H1 (cell line): ENCODE data around the gene RPTOR. TPM values are rescaled to one million over a fixed set of nuclear protein-coding genes. Genes with fewer than 3 reads are reported as not detected.

Experiments used
- CTCF ChIA-PET: fragments of 300-600 bp; sonication (Branson Sonifier 250); formaldehyde crosslinking; loops from one replicate; lab custom pipeline; 2021; ENCODE audit not compliant: partially characterized antibody; lab: Charles Lee
- POLR2A ChIA-PET: fragments of 300-600 bp; sonication (Branson Sonifier 250); formaldehyde crosslinking; loops from one replicate; lab custom pipeline; 2021; ENCODE audit warnings: inconsistent platforms; ENCODE audit not compliant: partially characterized antibody; lab: Charles Lee
- DNase-seq, 2 experiments: peaks; one replicate each; pipeline versions ENCODE4 v3.0.0 to v3.0.0-alpha.2; 2010 to 2022; ENCODE audit warnings: low spot score in 2 of 2, low read depth in 1 of 2, mixed read lengths in 1 of 2
- FAIRE-seq: peaks from 2 replicates; lab custom pipeline; 2011; peaks lifted over from hg19 to GRCh38; lab: Jason Lieb, UNC
- H2AFZ ChIP-seq: 2 replicates; pipeline ENCODE4 v1.8.1; 2012; ENCODE audit warnings: low read length, inconsistent platforms
- H2AK5ac ChIP-seq: 2 replicates; pipeline ENCODE4 v1.6.1; 2013; ENCODE audit warnings: low read depth, low read length
- H2BK120ac ChIP-seq: replicated peaks from 2 replicates; pipeline ENCODE3; 2013; ENCODE audit warnings: low read depth, low read length, inconsistent platforms
- H2BK12ac ChIP-seq: 2 replicates; pipeline ENCODE4 v1.6.1; 2013; ENCODE audit warnings: low read depth, low read length
- H2BK15ac ChIP-seq: 2 replicates; pipeline ENCODE4 v1.6.1; 2013; ENCODE audit warnings: low read length
- H2BK20ac ChIP-seq: 2 replicates; pipeline ENCODE4 v1.6.1; 2013; ENCODE audit warnings: low read length
- H2BK5ac ChIP-seq: 2 replicates; pipeline ENCODE4 v1.6.1; 2013; ENCODE audit warnings: low read depth, low read length
- H3K14ac ChIP-seq: 2 replicates; pipeline ENCODE4 v1.6.1; 2013; ENCODE audit warnings: inconsistent platforms; ENCODE audit not compliant: insufficient read length
- H3K18ac ChIP-seq: 2 replicates; pipeline ENCODE4 v1.6.1; 2013; ENCODE audit warnings: low read length; ENCODE audit errors: extremely low read depth
- H3K23ac ChIP-seq: 2 replicates; pipeline ENCODE4 v1.6.1; 2013; ENCODE audit warnings: inconsistent platforms; ENCODE audit not compliant: insufficient read length
- H3K23me2 ChIP-seq: 2 replicates; pipeline ENCODE4 v1.6.1; 2013; ENCODE audit warnings: low read depth, low read length
- H3K27ac ChIP-seq: 2 replicates; pipeline ENCODE4 v1.6.1; 2011; ENCODE audit warnings: low read depth, low read length, inconsistent platforms
- H3K27me3 ChIP-seq, 4 experiments: replicated peaks in 1 of 4; 1 replicate in 1 of 4; 2 replicates in 3 of 4; pipeline versions ENCODE4 v1.6.1 to v1.8.1; 2011 to 2013; ENCODE audit warnings: low read length in 3 of 4, mild to moderate bottlenecking in 3 of 4, inconsistent platforms in 2 of 4, mixed read lengths in 2 of 4, moderate library complexity in 1 of 4; ENCODE audit not compliant: control insufficient read depth in 3 of 4, insufficient read depth in 3 of 4; ENCODE audit errors: extremely low read depth in 1 of 4
- H3K36me3 ChIP-seq, 4 experiments: 2 replicates each; pipeline versions ENCODE4 v1.6.1 to v1.8.1; 2011 to 2013; ENCODE audit warnings: mild to moderate bottlenecking in 4 of 4, low read length in 3 of 4, moderate library complexity in 2 of 4, control low read depth in 1 of 4, inconsistent platforms in 1 of 4; ENCODE audit not compliant: insufficient read depth in 4 of 4, control insufficient read depth in 2 of 4
- H3K4ac ChIP-seq: replicated peaks from 2 replicates; pipeline ENCODE3; 2013; ENCODE audit warnings: low read length, low read depth, mixed read lengths, inconsistent platforms; ENCODE audit not compliant: insufficient read length
- H3K4me1 ChIP-seq, 4 experiments: replicated peaks in 1 of 4; 1 replicate in 1 of 4; 2 replicates in 3 of 4; pipeline versions ENCODE4 v1.6.1 to v1.8.1; 2011 to 2013; ENCODE audit warnings: low read length in 3 of 4, inconsistent platforms in 2 of 4, mixed read lengths in 1 of 4; ENCODE audit not compliant: insufficient read depth in 4 of 4, control insufficient read depth in 3 of 4
- H3K4me2 ChIP-seq, 2 experiments: 2 replicates each; pipeline versions ENCODE4 v1.6.1 to v1.8.1; 2011 to 2013; ENCODE audit warnings: low read depth in 2 of 2, low read length in 2 of 2, control low read depth in 1 of 2, inconsistent platforms in 1 of 2, mild to moderate bottlenecking in 1 of 2; ENCODE audit not compliant: insufficient read depth in 1 of 2
- H3K4me3 ChIP-seq, 4 experiments: fragments of 200-600, 300-600 bp in 1 of 4; sonication (generic), shearing (Covaris generic), sonication (Bioruptor Twin) in 1 of 4; 2 replicates each; pipeline versions ENCODE4 v1.5.1 to v1.8.1; 2011 to 2016; ENCODE audit warnings: low read length in 4 of 4, low read depth in 3 of 4, control low read depth in 2 of 4, inconsistent platforms in 2 of 4, mild to moderate bottlenecking in 2 of 4, mixed read lengths in 1 of 4, moderate library complexity in 1 of 4; ENCODE audit not compliant: insufficient read depth in 2 of 4; ENCODE audit errors: extremely low read depth in 1 of 4
- H3K56ac ChIP-seq: replicated peaks from 2 replicates; pipeline ENCODE3; 2013; ENCODE audit warnings: low read depth, mild to moderate bottlenecking, mixed read lengths, low read length, inconsistent platforms; ENCODE audit not compliant: insufficient read length
- H3K79me1 ChIP-seq: 2 replicates; pipeline ENCODE4 v1.6.1; 2013; ENCODE audit warnings: low read depth, low read length, control low read depth
- H3K79me2 ChIP-seq, 2 experiments: 2 replicates each; pipeline versions ENCODE4 v1.6.1 to v1.8.1; 2012 to 2013; ENCODE audit warnings: low read length in 2 of 2, mild to moderate bottlenecking in 2 of 2, inconsistent platforms in 1 of 2; ENCODE audit not compliant: insufficient read depth in 2 of 2, control insufficient read depth in 1 of 2
- H3K9ac ChIP-seq, 4 experiments: replicated peaks in 1 of 4; 1 replicate in 1 of 4; 2 replicates in 3 of 4; pipeline versions ENCODE4 v1.6.1 to v1.8.1; 2011 to 2013; ENCODE audit warnings: low read depth in 3 of 4, low read length in 3 of 4, control low read depth in 2 of 4, mild to moderate bottlenecking in 2 of 4, moderate library complexity in 2 of 4, inconsistent platforms in 1 of 4; ENCODE audit errors: extremely low read depth in 1 of 4
- H3K9me3 ChIP-seq, 2 experiments: 2 replicates each; pipeline versions ENCODE4 v1.6.1 to v1.8.1; 2012 to 2013; ENCODE audit warnings: mild to moderate bottlenecking in 2 of 2, moderate library complexity in 2 of 2, control low read depth in 1 of 2, inconsistent platforms in 1 of 2, low read depth in 1 of 2, low read length in 1 of 2, mixed read lengths in 1 of 2; ENCODE audit not compliant: insufficient read depth in 2 of 2
- H4K20me1 ChIP-seq, 2 experiments: replicated peaks in 1 of 2; 2 replicates each; pipeline versions ENCODE3 to v1.8.1; 2011 to 2013; ENCODE audit warnings: inconsistent platforms in 2 of 2, low read length in 2 of 2, mild to moderate bottlenecking in 1 of 2; ENCODE audit not compliant: insufficient read depth in 2 of 2, control insufficient read depth in 1 of 2
- H4K5ac ChIP-seq: 2 replicates; pipeline ENCODE4 v1.6.1; 2013; ENCODE audit warnings: low read length, low read depth, mixed read lengths, inconsistent platforms; ENCODE audit not compliant: insufficient read length
- H4K8ac ChIP-seq: 2 replicates; pipeline ENCODE4 v1.8.0; 2013; ENCODE audit warnings: mild to moderate bottlenecking, moderate library complexity, low read length, inconsistent platforms; ENCODE audit not compliant: insufficient read depth; ENCODE audit errors: extremely low read depth
- H4K91ac ChIP-seq: replicated peaks from 2 replicates; pipeline ENCODE3; 2013; ENCODE audit warnings: low read length, mixed read lengths, inconsistent platforms; ENCODE audit not compliant: insufficient read length
- BCL11A ChIP-seq, 2 experiments: IDR thresholded peaks; one replicate each; pipeline ENCODE4 v1.6.1; 2011; ENCODE audit warnings: low read depth in 2 of 2, low read length in 2 of 2, mild to moderate bottlenecking in 2 of 2
- CBX5 ChIP-seq: fragments of 300-800, 300-1000 bp; sonication (generic); IDR thresholded peaks from 2 replicates; pipeline ENCODE4 v1.7.1; 2016; ENCODE audit warnings: antibody characterized with exemption, low read length, low read depth
- HDAC2 ChIP-seq, 2 experiments: fragments of 300-600 bp in 1 of 2; sonication (generic) in 1 of 2; IDR thresholded peaks; 2 replicates each; pipeline ENCODE4 v1.6.1; 2011 to 2012; ENCODE audit warnings: low read depth in 2 of 2, low read length in 2 of 2, mild to moderate bottlenecking in 2 of 2, moderate library complexity in 2 of 2, borderline replicate concordance in 1 of 2, inconsistent platforms in 1 of 2
- KDM5A ChIP-seq: fragments of 200-600 bp; IDR thresholded peaks from 2 replicates; pipeline ENCODE4 v1.7.1; 2012; ENCODE audit warnings: mild to moderate bottlenecking, low read length, inconsistent platforms, mixed read lengths
- POLR2AphosphoS5 ChIP-seq: IDR thresholded peaks from 2 replicates; pipeline ENCODE4 v1.6.1; 2011; ENCODE audit warnings: low read depth, low read length
- RBBP5 ChIP-seq: IDR thresholded peaks from 2 replicates; pipeline ENCODE4 v1.7.1; 2012; ENCODE audit warnings: low read depth, mild to moderate bottlenecking, inconsistent platforms, low read length, moderate library complexity, borderline replicate concordance
- SP2 ChIP-seq: IDR thresholded peaks from 2 replicates; pipeline ENCODE4 v1.6.1; 2012; ENCODE audit warnings: mild to moderate bottlenecking, low read length, inconsistent platforms
- TAF1 ChIP-seq: IDR thresholded peaks from 2 replicates; pipeline ENCODE4 v1.6.1; 2011; ENCODE audit warnings: mild to moderate bottlenecking, low read depth, low read length
- TAF7 ChIP-seq: optimal IDR thresholded peaks from 2 replicates; pipeline ENCODE3; 2011; ENCODE audit warnings: low read depth, mild to moderate bottlenecking, inconsistent platforms, low read length, moderate library complexity, borderline replicate concordance
- TBP ChIP-seq: IDR thresholded peaks from 2 replicates; pipeline ENCODE4 v1.6.1; 2011; ENCODE audit warnings: low read depth, low read length, improper control_type of control experiment
- YY1 ChIP-seq: IDR thresholded peaks from 2 replicates; pipeline ENCODE4 v1.6.1; 2011; ENCODE audit warnings: low read depth, mild to moderate bottlenecking, low read length
- WGBS, 2 experiments: shearing (Covaris generic) in 1 of 2; methylation state at CpG; one replicate each; pipeline versions ENCODE4 v1.1.6 to v1.1.7; 2013 to 2015; ENCODE audit warnings: low lambda C conversion rate in 2 of 2, mixed read lengths in 2 of 2, inconsistent platforms in 1 of 2, low coverage in 1 of 2, missing lambda C conversion rate in 1 of 2; ENCODE audit not compliant: insufficient replicate concordance in 2 of 2, insufficient coverage in 1 of 2, insufficient read length in 1 of 2; ENCODE audit errors: extremely low coverage in 1 of 2, missing lambda C conversion rate in 1 of 2; 5-methylcytosine and 5-hydroxymethylcytosine counted together
- polyA plus RNA-seq, 7 experiments: library from polyadenylated mRNA; depleted of rRNA in 3 of 7; stranded (reverse) in 5 of 7; unstranded in 2 of 7; fragments of >200 nt in 5 of 7; fragments of 200-250 nt in 2 of 7; gene quantifications; 1 replicate in 5 of 7; 2 replicates in 1 of 7; 4 replicates in 1 of 7; pipeline versions ENCODE4 v1.2.1 to v1.2.3, GENCODE V29; 2011 to 2013; ENCODE audit warnings: missing spikeins in 2 of 7, mixed read lengths in 2 of 7
- total RNA-seq: library from RNA; stranded (reverse); fragmentation: NEBNext Ultra II Directional; extraction: Animal tissue kit (Norgen Biotek cat#: 25700); gene quantifications from 2 replicates; pipeline ENCODE4 v1.2.1, GENCODE V29; 2021
- TF ChIP-seq, protein P1 (sequence below), 3 experiments: IDR thresholded peaks; 1 replicate in 2 of 3; 2 replicates in 1 of 3; pipeline versions ENCODE4 v1.5.1 to v1.6.1; 2011; ENCODE audit warnings: low read length in 3 of 3, mild to moderate bottlenecking in 3 of 3, inconsistent platforms in 2 of 3, low read depth in 1 of 3, moderate library complexity in 1 of 3; ENCODE audit not compliant: insufficient read depth in 1 of 3; ENCODE audit errors: control extremely low read depth in 1 of 3

RPTOR gene
- total and polyA plus RNA-seq, 2 of the 8 experiments (the other 6 are each of a cell fraction or from before 2014, with no cell fraction given) = 6.9 to 28.7 TPM

DNA sequence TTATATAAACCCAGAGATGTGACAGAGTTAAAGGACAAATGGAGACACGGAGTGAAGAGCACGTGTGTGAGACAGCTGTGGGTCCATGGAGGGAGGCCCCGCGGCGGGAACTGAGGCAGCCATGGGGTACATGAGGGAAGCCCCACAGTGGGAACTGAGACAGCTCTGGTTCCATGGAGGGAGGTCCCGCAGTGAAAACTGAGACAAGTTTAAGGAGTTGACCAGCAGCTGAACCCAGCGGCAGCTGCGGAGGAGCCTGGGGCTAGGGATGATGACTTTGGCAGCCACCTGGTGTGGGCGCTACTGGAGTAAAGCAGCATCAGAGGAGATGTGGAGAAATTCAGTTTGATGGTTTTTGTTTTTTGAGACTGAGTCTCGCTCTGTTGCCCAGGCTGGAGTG lies 185.1 kb downstream of the RPTOR start:
- Histone ChIP-seq H3K23ac (no peak overlapping the region), H3K9me3 (no peaks in the 10 kb centered on the region), H3K27me3 (no peaks in the 10 kb centered on the region), H3K27ac (no peak overlapping the region), H4K91ac (no peak overlapping the region), H2BK5ac (no peak overlapping the region), H3K79me1 (peaks cover 8% of the 10 kb centered on the region; the same call in 1 of the 2 replicates), H3K56ac (no peak overlapping the region), H3K9ac (no peak overlapping the region), H2BK20ac (no peak overlapping the region), H3K4ac (no peak overlapping the region), H4K5ac (no peak overlapping the region), H4K8ac (no peak overlapping the region), H2BK120ac (no peak overlapping the region), H2AK5ac (no peak overlapping the region), H2BK12ac (no peak overlapping the region), H2AFZ (no peak overlapping the region), H3K4me2 (no peak overlapping the region), H3K4me1 (peaks cover 0 to under 1% (median under 1%) of the 10 kb centered on the region in 4 experiments; a peak in 1 of 7 replicates), H3K4me3 (no peak overlapping the region), H3K18ac (no peak overlapping the region), H3K14ac (no peak overlapping the region), H2BK15ac (no peak overlapping the region), H3K23me2 (no peaks in the 10 kb centered on the region), H4K20me1 (peaks cover 1 to 2% of the 10 kb centered on the region in 2 experiments), H3K79me2 (no peaks in the 10 kb centered on the region), H3K36me3 (no peaks in the 10 kb centered on the region; a peak in 1 of 8 replicates)
- ChIA-PET CTCF (interaction anchor here (1.8 kb wide), 1 partner anchor 9 kb away, joined by 4 read pairs; no protein-coding TSS in a partner anchor), POLR2A (no interaction called here)
- FAIRE-seq (no peak), DNase-seq (no peak)
- 97% methylated on average over 10 of the region's 10 CpGs; no CpG with 5 or more reads in 1 of the 2 experiments for WGBS, 2 experiments
- TF ChIP-seq, protein P1, sequence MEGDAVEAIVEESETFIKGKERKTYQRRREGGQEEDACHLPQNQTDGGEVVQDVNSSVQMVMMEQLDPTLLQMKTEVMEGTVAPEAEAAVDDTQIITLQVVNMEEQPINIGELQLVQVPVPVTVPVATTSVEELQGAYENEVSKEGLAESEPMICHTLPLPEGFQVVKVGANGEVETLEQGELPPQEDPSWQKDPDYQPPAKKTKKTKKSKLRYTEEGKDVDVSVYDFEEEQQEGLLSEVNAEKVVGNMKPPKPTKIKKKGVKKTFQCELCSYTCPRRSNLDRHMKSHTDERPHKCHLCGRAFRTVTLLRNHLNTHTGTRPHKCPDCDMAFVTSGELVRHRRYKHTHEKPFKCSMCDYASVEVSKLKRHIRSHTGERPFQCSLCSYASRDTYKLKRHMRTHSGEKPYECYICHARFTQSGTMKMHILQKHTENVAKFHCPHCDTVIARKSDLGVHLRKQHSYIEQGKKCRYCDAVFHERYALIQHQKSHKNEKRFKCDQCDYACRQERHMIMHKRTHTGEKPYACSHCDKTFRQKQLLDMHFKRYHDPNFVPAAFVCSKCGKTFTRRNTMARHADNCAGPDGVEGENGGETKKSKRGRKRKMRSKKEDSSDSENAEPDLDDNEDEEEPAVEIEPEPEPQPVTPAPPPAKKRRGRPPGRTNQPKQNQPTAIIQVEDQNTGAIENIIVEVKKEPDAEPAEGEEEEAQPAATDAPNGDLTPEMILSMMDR (IDR thresholded peaks at IDR 0.05; ENCODE audit: control extremely low read depth in 1 of 3, insufficient read depth in 1 of 3, low read depth in 1 of 3, low read length in 3 of 3) = no peak
- TF ChIP-seq TBP (no peak), TAF7 (no peak), POLR2AphosphoS5 (no peak), BCL11A (IDR thresholded peaks at IDR 0.05; ENCODE audit: low read depth in 2 of 2, low read length in 2 of 2) (no peak), RBBP5 (no peak), TAF1 (no peak), KDM5A (no peak), SP2 (no peak), HDAC2 (IDR thresholded peaks at IDR 0.05; ENCODE audit: borderline replicate concordance in 1 of 2, low read depth in 2 of 2, low read length in 2 of 2) (no peak), CBX5 (no peak), YY1 (no peak)
